ENCODE data around the gene SRP9. TPM values are rescaled to one million over a fixed set of nuclear protein-coding genes. Genes with fewer than 3 reads are reported as not detected.

SRP9 gene
- total RNA-seq, 1 experiment from 2014 or later, result 282 TPM

DNA sequence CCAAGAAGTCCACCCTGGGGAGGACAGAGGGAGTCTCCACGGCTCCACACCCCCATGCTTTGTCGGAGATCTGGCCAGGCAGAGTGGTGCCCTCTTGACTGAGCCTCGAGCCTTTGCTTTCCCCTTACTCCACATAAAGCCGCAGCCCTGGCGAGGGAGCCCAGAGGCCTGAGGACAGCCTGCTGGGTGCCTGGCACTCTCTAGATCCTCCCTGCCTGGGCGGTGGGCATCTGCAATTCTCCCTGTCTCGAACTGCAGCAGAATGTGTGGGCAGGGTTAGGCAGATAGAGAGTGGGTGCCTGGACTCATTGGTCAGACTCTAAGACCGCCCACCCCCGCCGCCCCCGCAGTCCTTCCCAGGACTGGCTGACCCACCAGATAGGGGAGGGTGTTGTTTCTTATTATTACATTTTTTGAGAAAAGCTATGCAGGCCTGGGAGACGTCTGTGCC is 46.2 kb downstream of the SRP9 start:
- Histone ChIP-seq H3K36me3 (ENCODE audit: control insufficient read depth, insufficient read depth, low read length) (no peaks in the 10 kb centered on the region), H3K27ac (ENCODE audit: low read length) (no peak overlapping the region), H3K4me1 (ENCODE audit: control insufficient read depth, insufficient read depth, low read length) (peaks cover 8% of the 10 kb centered on the region), H3K27me3 (ENCODE audit: control insufficient read depth, insufficient read depth, low read length) (no peaks in the 10 kb centered on the region), H3K4me3 (ENCODE audit: low read depth in 2 of 2, low read length in 2 of 2) (no peak overlapping the region), H3K9me3 (ENCODE audit: control insufficient read depth, insufficient read depth, low read depth, low read length) (no peaks in the 10 kb centered on the region)
- TF ChIP-seq REST (IDR thresholded peaks at IDR 0.05; ENCODE audit: insufficient read depth in 1 of 2, low read depth in 2 of 2, low read length in 1 of 2), result no peak
- TF ChIP-seq SIN3A (IDR thresholded peaks at IDR 0.05; ENCODE audit: borderline replicate concordance, insufficient read depth, low read depth, low read length), result no peak
- TF ChIP-seq, protein P1, sequence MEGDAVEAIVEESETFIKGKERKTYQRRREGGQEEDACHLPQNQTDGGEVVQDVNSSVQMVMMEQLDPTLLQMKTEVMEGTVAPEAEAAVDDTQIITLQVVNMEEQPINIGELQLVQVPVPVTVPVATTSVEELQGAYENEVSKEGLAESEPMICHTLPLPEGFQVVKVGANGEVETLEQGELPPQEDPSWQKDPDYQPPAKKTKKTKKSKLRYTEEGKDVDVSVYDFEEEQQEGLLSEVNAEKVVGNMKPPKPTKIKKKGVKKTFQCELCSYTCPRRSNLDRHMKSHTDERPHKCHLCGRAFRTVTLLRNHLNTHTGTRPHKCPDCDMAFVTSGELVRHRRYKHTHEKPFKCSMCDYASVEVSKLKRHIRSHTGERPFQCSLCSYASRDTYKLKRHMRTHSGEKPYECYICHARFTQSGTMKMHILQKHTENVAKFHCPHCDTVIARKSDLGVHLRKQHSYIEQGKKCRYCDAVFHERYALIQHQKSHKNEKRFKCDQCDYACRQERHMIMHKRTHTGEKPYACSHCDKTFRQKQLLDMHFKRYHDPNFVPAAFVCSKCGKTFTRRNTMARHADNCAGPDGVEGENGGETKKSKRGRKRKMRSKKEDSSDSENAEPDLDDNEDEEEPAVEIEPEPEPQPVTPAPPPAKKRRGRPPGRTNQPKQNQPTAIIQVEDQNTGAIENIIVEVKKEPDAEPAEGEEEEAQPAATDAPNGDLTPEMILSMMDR (IDR thresholded peaks at IDR 0.05), result no peak
- TF ChIP-seq TCF7L2 (IDR thresholded peaks at IDR 0.05; ENCODE audit: low read depth, low read length), result no peak
- TF ChIP-seq POLR2AphosphoS5 (IDR thresholded peaks at IDR 0.05; ENCODE audit: low read depth, low read length), result no peak
- ATAC-seq (no peak), DNase-seq (ENCODE audit: low read depth, low spot score) (no peak)
- in situ Hi-C loops (cut with HindIII; ENCODE audit: low pct_unique_long_range_greater_than_20kb, low sequenced_read_pairs), result no loop called here
- POLR2A ChIA-PET, result interaction anchor here (0.6 kb wide), 1 partner anchor 239 kb away, joined by 6 read pairs; the partner anchor contains the start of gene H3-3A
- intact Hi-C loops (cut with micrococcal nuclease; ENCODE audit: unreplicated experiment), result no loop called here
- BruUV-seq (replicated peaks), result no TSS peak
- CTCF ChIA-PET, result interaction anchor here (0.7 kb wide), 1 partner anchor 14 kb away, joined by 6 read pairs; the partner anchor contains the start of gene EPHX1

DNA sequence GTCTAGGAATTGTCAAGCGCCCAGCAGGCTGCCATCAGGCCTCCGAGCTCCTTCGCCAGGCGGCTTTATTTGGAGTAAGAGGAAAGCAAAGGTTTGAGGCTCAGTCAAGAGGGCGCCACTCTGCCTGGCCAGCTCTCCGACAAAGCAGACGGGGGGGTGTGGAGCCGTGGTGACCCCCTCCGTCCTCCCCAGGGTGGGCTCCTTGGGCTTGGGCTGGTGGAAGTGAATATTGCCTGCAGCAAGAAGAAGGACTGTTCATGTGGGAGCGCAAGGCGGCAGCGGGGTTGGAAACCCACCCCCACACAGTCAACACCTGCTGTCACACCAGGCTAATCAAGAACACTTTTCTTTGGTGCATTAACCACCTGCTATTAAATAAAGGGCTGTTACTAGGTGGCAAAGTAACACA is 46.9 kb downstream of the SRP9 start:
- CTCF ChIA-PET, result interaction anchor here (0.7 kb wide), 1 partner anchor 15 kb away, joined by 6 read pairs; the partner anchor contains the start of gene EPHX1
- Histone ChIP-seq H3K36me3 (ENCODE audit: control insufficient read depth, insufficient read depth, low read length) (no peaks in the 10 kb centered on the region), H3K4me3 (ENCODE audit: low read depth in 2 of 2, low read length in 2 of 2) (no peak overlapping the region), H3K27ac (ENCODE audit: low read length) (no peak overlapping the region), H3K27me3 (ENCODE audit: control insufficient read depth, insufficient read depth, low read length) (no peaks in the 10 kb centered on the region), H3K9me3 (ENCODE audit: control insufficient read depth, insufficient read depth, low read depth, low read length) (no peaks in the 10 kb centered on the region), H3K4me1 (ENCODE audit: control insufficient read depth, insufficient read depth, low read length) (peaks cover 8% of the 10 kb centered on the region)
- ATAC-seq (no peak), DNase-seq (ENCODE audit: low read depth, low spot score) (no peak)
- in situ Hi-C loops (cut with HindIII; ENCODE audit: low pct_unique_long_range_greater_than_20kb, low sequenced_read_pairs) (no loop called here), intact Hi-C loops (cut with micrococcal nuclease; ENCODE audit: unreplicated experiment) (no loop called here)
- POLR2A ChIA-PET, result interaction anchor here (0.6 kb wide), 1 partner anchor 238 kb away, joined by 6 read pairs; the partner anchor contains the start of gene H3-3A
- no TSS peak for BruUV-seq (replicated peaks)
- no peak for TF ChIP-seq POLR2AphosphoS5 (IDR thresholded peaks at IDR 0.05; ENCODE audit: low read depth, low read length)

DNA sequence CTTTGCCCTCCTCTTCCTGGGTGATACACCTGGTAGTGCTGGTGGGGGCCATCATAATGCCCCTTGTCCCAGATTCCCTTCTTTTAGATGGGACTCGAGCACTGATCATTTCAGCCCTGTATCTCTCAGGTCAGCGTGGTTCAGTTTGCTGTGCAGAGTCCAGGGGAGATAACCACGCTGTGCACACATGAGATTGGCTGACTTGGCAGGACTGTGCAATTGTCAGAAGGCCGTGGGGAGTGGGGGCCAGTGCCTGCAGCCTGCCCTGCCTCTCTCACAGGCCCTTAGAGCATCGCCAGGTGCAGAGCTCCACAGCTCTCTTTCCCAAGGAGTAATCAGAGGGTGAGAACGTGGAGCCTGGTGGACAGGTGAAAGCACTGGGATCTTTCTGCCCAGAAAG is 47.5 kb downstream of the SRP9 start:
- TF ChIP-seq, protein P1 (IDR thresholded peaks at IDR 0.05), result no peak
- TF ChIP-seq POLR2AphosphoS5 (IDR thresholded peaks at IDR 0.05; ENCODE audit: low read depth, low read length) (no peak), TCF7L2 (IDR thresholded peaks at IDR 0.05; ENCODE audit: low read depth, low read length) (no peak), SIN3A (IDR thresholded peaks at IDR 0.05; ENCODE audit: borderline replicate concordance, insufficient read depth, low read depth, low read length) (no peak), REST (IDR thresholded peaks at IDR 0.05; ENCODE audit: insufficient read depth in 1 of 2, low read depth in 2 of 2, low read length in 1 of 2) (no peak)
- DNase-seq (ENCODE audit: low read depth, low spot score) (no peak), ATAC-seq (no peak; the same call in 1 of the 2 replicates)
- Histone ChIP-seq H3K4me3 (ENCODE audit: low read depth in 2 of 2, low read length in 2 of 2) (no peak overlapping the region), H3K27me3 (ENCODE audit: control insufficient read depth, insufficient read depth, low read length) (no peaks in the 10 kb centered on the region), H3K4me1 (ENCODE audit: control insufficient read depth, insufficient read depth, low read length) (peaks cover 8% of the 10 kb centered on the region), H3K9me3 (ENCODE audit: control insufficient read depth, insufficient read depth, low read depth, low read length) (no peaks in the 10 kb centered on the region), H3K36me3 (ENCODE audit: control insufficient read depth, insufficient read depth, low read length) (no peaks in the 10 kb centered on the region), H3K27ac (ENCODE audit: low read length) (no peak overlapping the region)
- CTCF ChIA-PET, result no interaction called here
- intact Hi-C loops (cut with micrococcal nuclease; ENCODE audit: unreplicated experiment), result no loop called here
- no TSS peak for BruUV-seq (replicated peaks)
- POLR2A ChIA-PET, result no interaction called here
- in situ Hi-C loops (cut with HindIII; ENCODE audit: low pct_unique_long_range_greater_than_20kb, low sequenced_read_pairs), result no loop called here

Data from Panc1 (cell line).